Activated CD4-positive, alpha-beta T cell treated with anti-CD3 and anti-CD28 coated beads, Interleukin-2, amount 50 U/mL, for 48 hours (primary cell): ENCODE results near the gene PTPN3.

Experiments used
- DNase-seq, 2 experiments: peaks; one replicate each; pipeline ENCODE4 v3.0.0-alpha.2; 2020

The PTPN3 gene

GRCh38 chr9:109328978-109329637 is 169.0 kb downstream of the PTPN3 start:
- no peak for DNase-seq
